ENCODE results near the gene HSF4.

DNA sequence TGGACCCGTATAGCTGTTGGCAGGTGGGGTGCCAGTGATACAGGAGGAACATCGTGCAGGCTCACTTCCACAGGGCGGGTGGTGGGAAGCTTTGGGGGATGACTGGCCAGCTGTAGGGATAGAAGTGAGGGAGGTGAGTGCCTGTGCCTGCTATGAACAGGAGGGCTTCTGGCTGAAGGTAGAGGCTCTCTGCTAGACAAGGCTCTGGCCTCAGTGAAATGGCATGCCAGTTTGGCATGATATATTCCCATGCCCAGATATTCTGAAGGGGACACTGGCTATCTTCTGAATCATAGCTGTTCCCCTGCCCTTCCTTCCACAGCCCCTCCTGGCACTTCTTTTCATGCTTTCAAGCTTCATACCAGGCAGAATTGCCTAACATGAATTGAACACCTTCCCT lies 35.7 kb upstream of the HSF4 start:
- TF ChIP-seq, protein P1, sequence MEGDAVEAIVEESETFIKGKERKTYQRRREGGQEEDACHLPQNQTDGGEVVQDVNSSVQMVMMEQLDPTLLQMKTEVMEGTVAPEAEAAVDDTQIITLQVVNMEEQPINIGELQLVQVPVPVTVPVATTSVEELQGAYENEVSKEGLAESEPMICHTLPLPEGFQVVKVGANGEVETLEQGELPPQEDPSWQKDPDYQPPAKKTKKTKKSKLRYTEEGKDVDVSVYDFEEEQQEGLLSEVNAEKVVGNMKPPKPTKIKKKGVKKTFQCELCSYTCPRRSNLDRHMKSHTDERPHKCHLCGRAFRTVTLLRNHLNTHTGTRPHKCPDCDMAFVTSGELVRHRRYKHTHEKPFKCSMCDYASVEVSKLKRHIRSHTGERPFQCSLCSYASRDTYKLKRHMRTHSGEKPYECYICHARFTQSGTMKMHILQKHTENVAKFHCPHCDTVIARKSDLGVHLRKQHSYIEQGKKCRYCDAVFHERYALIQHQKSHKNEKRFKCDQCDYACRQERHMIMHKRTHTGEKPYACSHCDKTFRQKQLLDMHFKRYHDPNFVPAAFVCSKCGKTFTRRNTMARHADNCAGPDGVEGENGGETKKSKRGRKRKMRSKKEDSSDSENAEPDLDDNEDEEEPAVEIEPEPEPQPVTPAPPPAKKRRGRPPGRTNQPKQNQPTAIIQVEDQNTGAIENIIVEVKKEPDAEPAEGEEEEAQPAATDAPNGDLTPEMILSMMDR (IDR thresholded peaks at IDR 0.05; ENCODE audit: insufficient read depth, low read length), result no peak
- TF ChIP-seq, protein P2, sequence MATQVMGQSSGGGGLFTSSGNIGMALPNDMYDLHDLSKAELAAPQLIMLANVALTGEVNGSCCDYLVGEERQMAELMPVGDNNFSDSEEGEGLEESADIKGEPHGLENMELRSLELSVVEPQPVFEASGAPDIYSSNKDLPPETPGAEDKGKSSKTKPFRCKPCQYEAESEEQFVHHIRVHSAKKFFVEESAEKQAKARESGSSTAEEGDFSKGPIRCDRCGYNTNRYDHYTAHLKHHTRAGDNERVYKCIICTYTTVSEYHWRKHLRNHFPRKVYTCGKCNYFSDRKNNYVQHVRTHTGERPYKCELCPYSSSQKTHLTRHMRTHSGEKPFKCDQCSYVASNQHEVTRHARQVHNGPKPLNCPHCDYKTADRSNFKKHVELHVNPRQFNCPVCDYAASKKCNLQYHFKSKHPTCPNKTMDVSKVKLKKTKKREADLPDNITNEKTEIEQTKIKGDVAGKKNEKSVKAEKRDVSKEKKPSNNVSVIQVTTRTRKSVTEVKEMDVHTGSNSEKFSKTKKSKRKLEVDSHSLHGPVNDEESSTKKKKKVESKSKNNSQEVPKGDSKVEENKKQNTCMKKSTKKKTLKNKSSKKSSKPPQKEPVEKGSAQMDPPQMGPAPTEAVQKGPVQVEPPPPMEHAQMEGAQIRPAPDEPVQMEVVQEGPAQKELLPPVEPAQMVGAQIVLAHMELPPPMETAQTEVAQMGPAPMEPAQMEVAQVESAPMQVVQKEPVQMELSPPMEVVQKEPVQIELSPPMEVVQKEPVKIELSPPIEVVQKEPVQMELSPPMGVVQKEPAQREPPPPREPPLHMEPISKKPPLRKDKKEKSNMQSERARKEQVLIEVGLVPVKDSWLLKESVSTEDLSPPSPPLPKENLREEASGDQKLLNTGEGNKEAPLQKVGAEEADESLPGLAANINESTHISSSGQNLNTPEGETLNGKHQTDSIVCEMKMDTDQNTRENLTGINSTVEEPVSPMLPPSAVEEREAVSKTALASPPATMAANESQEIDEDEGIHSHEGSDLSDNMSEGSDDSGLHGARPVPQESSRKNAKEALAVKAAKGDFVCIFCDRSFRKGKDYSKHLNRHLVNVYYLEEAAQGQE (IDR thresholded peaks at IDR 0.05; ENCODE audit: insufficient replicate concordance, low read depth), result no peak
- TF ChIP-seq GABPA (IDR thresholded peaks at IDR 0.05; ENCODE audit: low read depth) (no peak), POLR2AphosphoS5 (IDR thresholded peaks at IDR 0.05; ENCODE audit: low read depth) (no peak)
